Upper lobe of right lung (tissue), 1 donor: ENCODE measurements around the gene CD164. TPM values are rescaled to one million over a fixed set of nuclear protein-coding genes. Genes with fewer than 3 reads are reported as not detected.
A peak's percentile ranks its signal among the peaks of the same experiment; 100 is the strongest.

Experiments used
- ATAC-seq: fragments of 200-7000 bp; cut with Tn5 transposase; one replicate; pipeline ENCODE4 v1.9.1; 2020; ENCODE audit warnings: mild to moderate bottlenecking, moderate library complexity
- DNase-seq: peaks from one replicate; pipeline ENCODE4 v3.0.0-alpha.2; 2020
- H3K27ac ChIP-seq: fragments of 200-600 bp; one replicate; pipeline ENCODE4 v1.8.0; 2022
- H3K27me3 ChIP-seq: fragments of 200-600 bp; one replicate; pipeline ENCODE4 v1.8.0; 2022; ENCODE audit warnings: mild to moderate bottlenecking
- H3K36me3 ChIP-seq: fragments of 200-600 bp; one replicate; pipeline ENCODE4 v1.8.0; 2022
- H3K4me1 ChIP-seq: fragments of 200-600 bp; one replicate; pipeline ENCODE4 v1.8.0; 2022
- H3K4me3 ChIP-seq: fragments of 200-600 bp; one replicate; pipeline ENCODE4 v1.8.0; 2022; ENCODE audit warnings: mild to moderate bottlenecking
- H3K9me3 ChIP-seq: fragments of 200-600 bp; one replicate; pipeline ENCODE4 v1.8.0; 2022
- CTCF ChIP-seq: fragments of 200-600 bp; IDR thresholded peaks from one replicate; pipeline ENCODE4 v1.8.0; 2022; ENCODE audit warnings: antibody characterized with exemption
- intact Hi-C: fragments of 100-400 bp; cut with DNase I; formaldehyde crosslinking; loops from one replicate; pipeline ENCODE4 v1.11.0; 2022
- total RNA-seq: library from RNA; stranded (reverse); fragmentation: NEBNext Ultra II Directional; extraction: Animal tissue kit (Norgen Biotek cat#: 25700); gene quantifications from one replicate; pipeline ENCODE4 v1.2.1, GENCODE V29; 2021
- donor health status: DM: no; HTN: yes; CAD: no; lungs with severe emphysema.

Gene CD164
- total RNA-seq, 1 donor from 2014 or later = 284 TPM

- intact Hi-C loops = no loop called here
- TF ChIP-seq CTCF = no peak
- DNase-seq = no peak
Observed at GRCh38 chr6:109358204-109358603, 24.1 kb downstream of the CD164 start.

DNA sequence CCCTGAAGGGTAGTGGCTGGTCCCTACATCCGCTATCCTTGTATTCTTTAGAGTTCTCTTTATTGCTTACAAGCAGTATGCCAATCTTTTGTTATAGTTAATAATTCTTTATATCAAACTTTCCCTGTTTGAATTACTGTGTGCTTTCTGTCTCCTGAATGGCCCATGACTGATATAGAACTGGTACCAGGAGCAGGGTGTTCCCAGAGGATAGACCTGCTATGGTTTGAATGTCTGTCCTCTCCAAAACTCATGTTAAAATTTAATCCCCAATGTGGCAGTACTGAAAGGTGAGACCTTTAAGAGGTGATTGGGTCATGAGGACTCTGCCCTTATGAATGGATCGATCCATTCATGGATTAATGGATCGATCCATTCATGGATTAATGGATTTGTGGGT is 26.0 kb downstream of the CD164 start:
- peaks cover 11% of the 10 kb centered on the region for H3K36me3 ChIP-seq
- H3K27me3 ChIP-seq = no peaks in the 10 kb centered on the region
- no peak overlapping the region for H3K27ac ChIP-seq
- DNase-seq (no peak), ATAC-seq (no peak)
- H3K4me3 ChIP-seq = no peak overlapping the region
- TF ChIP-seq CTCF = no peak
- intact Hi-C loops = no loop called here
- H3K4me1 ChIP-seq = peaks cover 10% of the 10 kb centered on the region
- H3K9me3 ChIP-seq = no peaks in the 10 kb centered on the region

More at GRCh38 chr6:109358204-109358603, 24.1 kb downstream of the CD164 start:
- H3K36me3 ChIP-seq = peaks cover 28% of the 10 kb centered on the region
- no peak for ATAC-seq
- no peak overlapping the region for H3K4me3 ChIP-seq
- H3K27ac ChIP-seq = no peak overlapping the region
- H3K27me3 ChIP-seq = no peaks in the 10 kb centered on the region
- H3K4me1 ChIP-seq = no peaks in the 10 kb centered on the region
- no peaks in the 10 kb centered on the region for H3K9me3 ChIP-seq

DNA sequence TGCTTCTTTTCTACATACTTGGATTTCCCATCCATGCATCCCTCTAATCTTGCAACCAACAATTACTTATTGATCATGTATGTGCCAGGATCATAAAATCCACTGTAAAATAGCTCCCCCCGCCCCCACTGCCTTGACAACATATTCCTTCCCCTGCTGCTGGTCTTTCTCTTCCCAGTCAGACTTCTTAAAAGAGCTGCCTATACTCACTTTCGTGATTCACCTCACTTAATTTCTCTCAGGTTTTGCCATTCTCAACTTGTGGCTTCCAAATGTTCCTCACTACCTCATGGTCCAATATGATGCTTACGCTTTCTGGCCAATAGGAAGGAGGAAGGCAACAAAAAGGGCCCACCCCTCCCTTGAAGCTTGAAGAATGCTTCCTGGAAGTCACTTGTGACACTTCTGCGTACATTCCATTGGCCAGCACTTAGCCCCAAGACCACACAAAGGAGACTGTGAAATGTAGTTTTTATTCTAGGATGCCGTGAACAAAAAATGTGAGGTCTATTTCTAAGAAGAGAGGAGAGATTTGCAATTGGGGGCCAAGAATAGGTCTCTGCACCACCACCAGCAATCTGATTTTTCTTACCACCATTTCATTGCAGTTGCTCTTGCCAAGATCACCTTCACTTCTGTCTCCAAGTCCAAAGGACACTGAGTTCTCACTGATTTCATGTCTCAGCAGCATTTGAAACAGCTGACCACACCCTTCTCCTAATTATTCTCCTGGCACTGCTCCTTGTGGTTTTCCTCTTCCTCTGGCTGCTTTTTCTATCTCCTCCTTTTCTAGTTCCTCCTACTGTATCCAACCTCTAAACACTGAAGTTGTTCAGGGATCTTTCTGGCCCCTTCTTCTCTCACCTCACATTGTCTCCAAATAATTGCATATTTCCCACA is 30.8 kb downstream of the CD164 start:
- DNase-seq (no peak), ATAC-seq (peak; percentile 34)
- H3K27ac ChIP-seq = no peak overlapping the region
- no peak overlapping the region for H3K4me3 ChIP-seq
- no peaks in the 10 kb centered on the region for H3K27me3 ChIP-seq
- no peaks in the 10 kb centered on the region for H3K36me3 ChIP-seq
- no peaks in the 10 kb centered on the region for H3K9me3 ChIP-seq
- intact Hi-C loops = no loop called here
- TF ChIP-seq CTCF = no peak
- peaks cover 18% of the 10 kb centered on the region for H3K4me1 ChIP-seq

GRCh38 chr6:109349419-109349987 is 32.8 kb downstream of the CD164 start:
- no peaks in the 10 kb centered on the region for H3K27me3 ChIP-seq
- intact Hi-C loops = no loop called here
- no peaks in the 10 kb centered on the region for H3K36me3 ChIP-seq
- TF ChIP-seq CTCF = no peak
- no peak overlapping the region for H3K27ac ChIP-seq
- DNase-seq = no peak
- no peaks in the 10 kb centered on the region for H3K9me3 ChIP-seq
- peak; percentile 85 for ATAC-seq
- H3K4me1 ChIP-seq = peaks cover 18% of the 10 kb centered on the region
- no peak overlapping the region for H3K4me3 ChIP-seq

- DNase-seq (no peak), ATAC-seq (no peak)
- no peak for TF ChIP-seq CTCF
- H3K4me3 ChIP-seq = no peak overlapping the region
- peaks cover 18% of the 10 kb centered on the region for H3K4me1 ChIP-seq
- intact Hi-C loops = no loop called here
- no peaks in the 10 kb centered on the region for H3K27me3 ChIP-seq
- H3K36me3 ChIP-seq = no peaks in the 10 kb centered on the region
- no peak overlapping the region for H3K27ac ChIP-seq
- H3K9me3 ChIP-seq = no peaks in the 10 kb centered on the region
Observed at GRCh38 chr6:109348226-109348625, 34.0 kb downstream of the CD164 start.
